ENCODE data around the gene KRTAP5-3.
"Not testable (repeated sequence)": the region's sequence is repeated elsewhere in the genome, so short reads cannot be mapped to it uniquely, and the experiment has no call there.

KRTAP5-3 gene

GRCh38 chr11:1597331-1597993, 10.8 kb downstream of the KRTAP5-3 start:
- no peaks in the 10 kb centered on the region for H3K36me3 ChIP-seq (ENCODE audit: control insufficient read depth in 2 of 2, insufficient read depth in 1 of 2, low read length in 2 of 2)
- no peak overlapping the region for H3K27ac ChIP-seq (ENCODE audit: extremely low read depth, low read depth, low read length)
- CTCF ChIA-PET: interaction anchor here (0.7 to 3.1 kb wide), 6 partner anchors 19 to 96 kb away, joined by 3 to 22 read pairs (median 4); no protein-coding TSS in a partner anchor
- no peaks in the 10 kb centered on the region for H3K9me3 ChIP-seq (ENCODE audit: control insufficient read depth, insufficient read depth, low read depth, low read length)
- no peaks in the 10 kb centered on the region for H3K4me1 ChIP-seq (ENCODE audit: control insufficient read depth, insufficient read depth, low read length)
- H3K4me3 ChIP-seq (ENCODE audit: low read depth, low read length): no peak overlapping the region
- TF ChIP-seq KLF16 (tag by site-specific recombination; IDR thresholded peaks at IDR 0.05): no peak
- TF ChIP-seq ZNF146 (tag by site-specific recombination; IDR thresholded peaks at IDR 0.05): no peak
- TF ChIP-seq ZNF610 (tag by site-specific recombination; IDR thresholded peaks at IDR 0.05; ENCODE audit: borderline replicate concordance): no peak
- no peak for TF ChIP-seq ZNF514 (tag by site-specific recombination; IDR thresholded peaks at IDR 0.05)
- no peak for TF ChIP-seq ZNF416 (tag by site-specific recombination; IDR thresholded peaks at IDR 0.05)
- no peak for TF ChIP-seq SCRT1 (tag by site-specific recombination; IDR thresholded peaks at IDR 0.05; ENCODE audit: borderline replicate concordance)
- no peak for TF ChIP-seq GLI4 (tag by site-specific recombination; IDR thresholded peaks at IDR 0.05)
- TF ChIP-seq, protein P1, sequence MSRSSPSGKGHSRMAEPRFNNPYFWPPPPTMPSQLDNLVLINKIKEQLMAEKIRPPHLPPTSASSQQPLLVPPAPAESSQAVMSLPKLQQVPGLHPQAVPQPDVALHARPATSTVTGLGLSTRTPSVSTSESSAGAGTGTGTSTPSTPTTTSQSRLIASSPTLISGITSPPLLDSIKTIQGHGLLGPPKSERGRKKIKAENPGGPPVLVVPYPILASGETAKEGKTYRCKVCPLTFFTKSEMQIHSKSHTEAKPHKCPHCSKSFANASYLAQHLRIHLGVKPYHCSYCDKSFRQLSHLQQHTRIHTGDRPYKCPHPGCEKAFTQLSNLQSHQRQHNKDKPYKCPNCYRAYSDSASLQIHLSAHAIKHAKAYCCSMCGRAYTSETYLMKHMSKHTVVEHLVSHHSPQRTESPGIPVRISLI (tag by site-specific recombination; IDR thresholded peaks at IDR 0.05): no peak
- TF ChIP-seq ZNF600 (tag by site-specific recombination; IDR thresholded peaks at IDR 0.05): no peak
- TF ChIP-seq EGR2 (tag by site-specific recombination; IDR thresholded peaks at IDR 0.05; ENCODE audit: low read depth): no peak
- no peak for TF ChIP-seq ZNF248 (tag by site-specific recombination; IDR thresholded peaks at IDR 0.05)
- no peak for TF ChIP-seq ZNF48 (tag by site-specific recombination; IDR thresholded peaks at IDR 0.05)
- TF ChIP-seq ZNF677 (tag by site-specific recombination; IDR thresholded peaks at IDR 0.05): no peak
- TF ChIP-seq ZNF701 (tag by site-specific recombination; IDR thresholded peaks at IDR 0.05): no peak
- no peak for TF ChIP-seq ZNF571 (tag by site-specific recombination; IDR thresholded peaks at IDR 0.05)
- TF ChIP-seq ZBTB48 (tag by site-specific recombination; IDR thresholded peaks at IDR 0.05): no peak
- no peak for TF ChIP-seq HOXA7 (CRISPR knock-in tag; IDR thresholded peaks at IDR 0.05; ENCODE audit: borderline replicate concordance)
- no peak for TF ChIP-seq KLF7 (tag by site-specific recombination; IDR thresholded peaks at IDR 0.05; ENCODE audit: borderline replicate concordance)
- TF ChIP-seq, protein P2, sequence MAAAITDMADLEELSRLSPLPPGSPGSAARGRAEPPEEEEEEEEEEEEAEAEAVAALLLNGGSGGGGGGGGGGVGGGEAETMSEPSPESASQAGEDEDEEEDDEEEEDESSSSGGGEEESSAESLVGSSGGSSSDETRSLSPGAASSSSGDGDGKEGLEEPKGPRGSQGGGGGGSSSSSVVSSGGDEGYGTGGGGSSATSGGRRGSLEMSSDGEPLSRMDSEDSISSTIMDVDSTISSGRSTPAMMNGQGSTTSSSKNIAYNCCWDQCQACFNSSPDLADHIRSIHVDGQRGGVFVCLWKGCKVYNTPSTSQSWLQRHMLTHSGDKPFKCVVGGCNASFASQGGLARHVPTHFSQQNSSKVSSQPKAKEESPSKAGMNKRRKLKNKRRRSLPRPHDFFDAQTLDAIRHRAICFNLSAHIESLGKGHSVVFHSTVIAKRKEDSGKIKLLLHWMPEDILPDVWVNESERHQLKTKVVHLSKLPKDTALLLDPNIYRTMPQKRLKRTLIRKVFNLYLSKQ (tag by site-specific recombination; IDR thresholded peaks at IDR 0.05; ENCODE audit: borderline replicate concordance): no peak
- TF ChIP-seq, protein P3, sequence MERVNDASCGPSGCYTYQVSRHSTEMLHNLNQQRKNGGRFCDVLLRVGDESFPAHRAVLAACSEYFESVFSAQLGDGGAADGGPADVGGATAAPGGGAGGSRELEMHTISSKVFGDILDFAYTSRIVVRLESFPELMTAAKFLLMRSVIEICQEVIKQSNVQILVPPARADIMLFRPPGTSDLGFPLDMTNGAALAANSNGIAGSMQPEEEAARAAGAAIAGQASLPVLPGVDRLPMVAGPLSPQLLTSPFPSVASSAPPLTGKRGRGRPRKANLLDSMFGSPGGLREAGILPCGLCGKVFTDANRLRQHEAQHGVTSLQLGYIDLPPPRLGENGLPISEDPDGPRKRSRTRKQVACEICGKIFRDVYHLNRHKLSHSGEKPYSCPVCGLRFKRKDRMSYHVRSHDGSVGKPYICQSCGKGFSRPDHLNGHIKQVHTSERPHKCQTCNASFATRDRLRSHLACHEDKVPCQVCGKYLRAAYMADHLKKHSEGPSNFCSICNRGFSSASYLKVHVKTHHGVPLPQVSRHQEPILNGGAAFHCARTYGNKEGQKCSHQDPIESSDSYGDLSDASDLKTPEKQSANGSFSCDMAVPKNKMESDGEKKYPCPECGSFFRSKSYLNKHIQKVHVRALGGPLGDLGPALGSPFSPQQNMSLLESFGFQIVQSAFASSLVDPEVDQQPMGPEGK (tag by site-specific recombination; IDR thresholded peaks at IDR 0.05): no peak
- POLR2A ChIA-PET: no interaction called here

- H3K4me1 ChIP-seq (ENCODE audit: control insufficient read depth, insufficient read depth, low read length); H3K27ac ChIP-seq (ENCODE audit: extremely low read depth, low read depth, low read length); H3K36me3 ChIP-seq (ENCODE audit: control insufficient read depth in 2 of 2, insufficient read depth in 1 of 2, low read length in 2 of 2); POLR2A ChIA-PET; H3K9me3 ChIP-seq (ENCODE audit: control insufficient read depth, insufficient read depth, low read depth, low read length); H3K4me3 ChIP-seq (ENCODE audit: low read depth, low read length): not testable (repeated sequence)
- CTCF ChIA-PET: interaction anchor here (0.7 to 3.1 kb wide), 6 partner anchors 22 to 43 kb away, joined by 3 to 22 read pairs (median 10); no protein-coding TSS in a partner anchor
Observed at GRCh38 chr11:1596576-1597121, 11.6 kb downstream of the KRTAP5-3 start.

GRCh38 chr11:1595994-1596575, 12.2 kb downstream of the KRTAP5-3 start:
- H3K36me3 ChIP-seq (ENCODE audit: control insufficient read depth in 2 of 2, insufficient read depth in 1 of 2, low read length in 2 of 2); POLR2A ChIA-PET; H3K27ac ChIP-seq (ENCODE audit: extremely low read depth, low read depth, low read length); H3K9me3 ChIP-seq (ENCODE audit: control insufficient read depth, insufficient read depth, low read depth, low read length); H3K4me3 ChIP-seq (ENCODE audit: low read depth, low read length); H3K4me1 ChIP-seq (ENCODE audit: control insufficient read depth, insufficient read depth, low read length): not testable (repeated sequence)
- CTCF ChIA-PET: interaction anchor here (0.7 to 3.1 kb wide), 16 partner anchors 19 to 480 kb away, joined by 3 to 22 read pairs (median 5); no protein-coding TSS in a partner anchor

Data from HEK293 (cell line).